Smooth muscle cell (in vitro differentiated cells): ENCODE measurements around the gene PIK3R2. TPM values are rescaled to one million over a fixed set of nuclear protein-coding genes. Genes with fewer than 3 reads are reported as not detected.

Experiments
- DNase-seq: peaks from one replicate; lab custom pipeline; 2025; ENCODE audit not compliant: unreplicated experiment; lab: John Stamatoyannopoulos, UW
- H2AFZ ChIP-seq: fragments of 200-600 bp; sonication (generic); 2 replicates; pipeline ENCODE4 v1.6.0; 2016; ENCODE audit warnings: antibody characterized with exemption, low read depth, mild to moderate bottlenecking
- H3F3A ChIP-seq: fragments of 200-600 bp; sonication (generic); 2 replicates; pipeline ENCODE4 v1.6.0; 2017; ENCODE audit warnings: antibody characterized with exemption, low read depth
- H3K27ac ChIP-seq: fragments of 200-600 bp; sonication (generic); 2 replicates; pipeline ENCODE4 v1.5.1; 2016; ENCODE audit warnings: low read depth, mild to moderate bottlenecking
- H3K27me3 ChIP-seq: fragments of 200-600 bp; sonication (generic); 2 replicates; pipeline ENCODE4 v1.6.1; 2016; ENCODE audit warnings: low read depth, mild to moderate bottlenecking
- H3K36me3 ChIP-seq: fragments of 200-600 bp; sonication (generic); 2 replicates; pipeline ENCODE4 v1.5.1; 2016; ENCODE audit warnings: low read depth
- H3K4me1 ChIP-seq: fragments of 200-600 bp; sonication (generic); 2 replicates; pipeline ENCODE4 v1.5.1; 2016; ENCODE audit warnings: low read depth
- H3K4me2 ChIP-seq: fragments of 200-600 bp; sonication (generic); 2 replicates; pipeline ENCODE4 v1.6.0; 2016; ENCODE audit warnings: mild to moderate bottlenecking
- H3K4me3 ChIP-seq: fragments of 200-600 bp; sonication (generic); 2 replicates; pipeline ENCODE4 v1.5.1; 2016; ENCODE audit warnings: mild to moderate bottlenecking
- H3K79me2 ChIP-seq: fragments of 200-600 bp; sonication (generic); 2 replicates; pipeline ENCODE4 v1.6.0; 2016; ENCODE audit warnings: low read depth, mild to moderate bottlenecking
- H3K9ac ChIP-seq: fragments of 200-600 bp; sonication (generic); 2 replicates; pipeline ENCODE4 v1.6.0; 2016; ENCODE audit warnings: low read depth
- H3K9me3 ChIP-seq: fragments of 200-600 bp; sonication (generic); replicated peaks from 2 replicates; pipeline ENCODE4 v1.5.1; 2016; ENCODE audit warnings: low read depth
- H4K20me1 ChIP-seq: fragments of 200-600 bp; sonication (generic); 2 replicates; pipeline ENCODE4 v1.6.0; 2016; ENCODE audit warnings: low read depth
- CTCF ChIP-seq: fragments of 200-600 bp; sonication (generic); IDR thresholded peaks from 2 replicates; pipeline ENCODE4 v1.5.1; 2017; ENCODE audit warnings: borderline replicate concordance, mild to moderate bottlenecking, antibody characterized with exemption; ENCODE audit not compliant: insufficient read depth, poor library complexity, severe bottlenecking
- WGBS: methylation state at CpG from one replicate; pipeline ENCODE4 v1.1.7; 2016; ENCODE audit warnings: low lambda C conversion rate; 5-methylcytosine and 5-hydroxymethylcytosine counted together
- polyA plus RNA-seq: library from polyadenylated mRNA; unstranded; fragments of >200 nt; fragmentation: Nextera tagmentation; extraction: Ambion mirVana; gene quantifications from 2 replicates; pipeline ENCODE4 v1.2.1, GENCODE V29; 2016
- total RNA-seq: library from RNA; depleted of rRNA; stranded (reverse); fragments of >200 nt; gene quantifications from 2 replicates; pipeline ENCODE4 v1.2.3, GENCODE V29; 2014

Gene PIK3R2
- total and polyA plus RNA-seq, 2 experiments from 2014 or later, result 22.9 to 50.1 TPM

- peaks cover 11% of the 10 kb centered on the region for H3K27me3 ChIP-seq
- TF ChIP-seq CTCF, result no peak
- no peak overlapping the region for H3K4me3 ChIP-seq
- no peaks in the 10 kb centered on the region for H3F3A ChIP-seq
- H3K4me2 ChIP-seq, result no peak overlapping the region
- H3K36me3 ChIP-seq, result no peaks in the 10 kb centered on the region
- no peaks in the 10 kb centered on the region for H3K9me3 ChIP-seq
- no peak overlapping the region for H3K27ac ChIP-seq
- no peak overlapping the region for H2AFZ ChIP-seq
- H3K9ac ChIP-seq, result no peak overlapping the region
- WGBS, result 92% methylated on average over 11 of the region's 11 CpGs
- DNase-seq, result no peak
- no peaks in the 10 kb centered on the region for H3K79me2 ChIP-seq
- no peaks in the 10 kb centered on the region for H4K20me1 ChIP-seq
- H3K4me1 ChIP-seq, result no peaks in the 10 kb centered on the region
These were observed 22.0 kb downstream of the PIK3R2 start for GRCh38 chr19:18174983-18175382.

DNA sequence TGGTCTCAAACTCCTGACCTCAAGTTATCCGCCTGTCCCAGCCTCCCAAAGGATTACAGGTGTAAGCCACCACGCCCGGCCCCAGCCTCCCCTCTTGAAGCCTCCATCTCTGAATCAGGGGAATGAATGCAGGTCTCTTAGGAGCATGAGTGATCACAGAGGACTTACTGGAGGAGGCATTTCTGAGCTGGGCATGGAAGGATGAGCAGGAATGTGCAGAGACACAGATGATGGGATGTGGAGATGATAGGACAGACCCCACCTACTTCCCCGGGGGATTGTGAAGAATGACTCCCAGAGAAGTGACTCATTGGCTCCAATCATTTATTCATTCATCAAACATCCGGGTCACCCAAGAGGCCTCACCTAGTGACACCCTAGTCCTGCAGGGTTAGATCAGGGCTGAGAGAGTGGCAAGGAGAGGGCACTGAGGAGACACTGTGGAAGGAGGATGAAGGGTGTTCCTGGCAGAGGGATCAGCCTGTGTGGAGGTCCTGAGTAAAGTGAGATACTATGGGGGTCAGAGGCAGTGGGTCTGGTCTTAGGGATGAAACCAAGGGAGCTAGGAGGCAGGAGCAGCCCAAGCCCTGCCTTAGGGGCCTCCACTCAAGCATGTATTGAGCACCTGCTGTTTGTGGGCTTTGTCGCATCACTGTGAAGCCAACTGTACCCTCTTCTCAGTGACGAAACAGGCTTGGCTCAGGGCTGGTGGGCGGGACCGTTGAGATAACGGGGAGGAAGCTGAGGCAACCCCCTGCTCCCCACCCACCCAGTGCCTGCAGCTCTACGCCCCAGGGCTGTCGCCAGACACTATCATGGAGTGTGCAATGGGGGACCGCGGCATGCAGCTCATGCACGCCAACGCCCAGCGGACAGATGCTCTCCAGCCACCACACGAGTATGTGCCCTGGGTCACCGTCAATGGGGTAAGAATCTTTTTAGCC lies 23.7 kb downstream of the PIK3R2 start:
- WGBS, result 93% methylated on average over 19 of the region's 19 CpGs
- DNase-seq, result no peak
- H3K4me1 ChIP-seq, result no peaks in the 10 kb centered on the region
- no peaks in the 10 kb centered on the region for H3K9me3 ChIP-seq
- no peaks in the 10 kb centered on the region for H3F3A ChIP-seq
- no peaks in the 10 kb centered on the region for H4K20me1 ChIP-seq
- no peak overlapping the region for H3K27ac ChIP-seq
- H3K4me3 ChIP-seq, result no peak overlapping the region
- H3K4me2 ChIP-seq, result no peak overlapping the region
- H3K79me2 ChIP-seq, result no peaks in the 10 kb centered on the region
- H3K9ac ChIP-seq, result no peak overlapping the region
- no peak for TF ChIP-seq CTCF
- H3K27me3 ChIP-seq, result peaks cover 11% of the 10 kb centered on the region
- H2AFZ ChIP-seq, result no peak overlapping the region
- no peaks in the 10 kb centered on the region for H3K36me3 ChIP-seq

GRCh38 chr19:18179957-18180356 lies 27.0 kb downstream of the PIK3R2 start:
- Histone ChIP-seq H3K27ac (no peak overlapping the region), H3K4me3 (no peak overlapping the region), H3K9ac (no peak overlapping the region), H3K4me2 (no peak overlapping the region), H3K36me3 (no peaks in the 10 kb centered on the region), H3F3A (no peaks in the 10 kb centered on the region), H4K20me1 (no peaks in the 10 kb centered on the region), H3K79me2 (no peaks in the 10 kb centered on the region), H3K9me3 (no peaks in the 10 kb centered on the region), H2AFZ (no peak overlapping the region), H3K27me3 (peaks cover 6% of the 10 kb centered on the region), H3K4me1 (no peaks in the 10 kb centered on the region)
- TF ChIP-seq CTCF, result no peak
- DNase-seq, result no peak
- WGBS, result 88% methylated on average over 5 of the region's 5 CpGs

- Histone ChIP-seq H3K4me3 (no peak overlapping the region), H3K27me3 (no peaks in the 10 kb centered on the region), H4K20me1 (no peaks in the 10 kb centered on the region), H3K36me3 (no peaks in the 10 kb centered on the region), H3K79me2 (no peaks in the 10 kb centered on the region), H3K4me1 (no peaks in the 10 kb centered on the region), H3K9me3 (no peaks in the 10 kb centered on the region), H3K27ac (no peak overlapping the region), H3K9ac (no peak overlapping the region), H2AFZ (no peak overlapping the region), H3K4me2 (no peak overlapping the region), H3F3A (no peaks in the 10 kb centered on the region)
- TF ChIP-seq CTCF, result no peak
- DNase-seq, result no peak
These were observed 30.6 kb downstream of the PIK3R2 start for GRCh38 chr19:18183529-18183928.
